Measurements from ENCODE around the gene SYNPO. TPM values are rescaled to one million over a fixed set of nuclear protein-coding genes. Genes with fewer than 3 reads are reported as not detected.

The SYNPO gene
- total RNA-seq, 1 donor from 2014 or later: 16.1 TPM

DNA sequence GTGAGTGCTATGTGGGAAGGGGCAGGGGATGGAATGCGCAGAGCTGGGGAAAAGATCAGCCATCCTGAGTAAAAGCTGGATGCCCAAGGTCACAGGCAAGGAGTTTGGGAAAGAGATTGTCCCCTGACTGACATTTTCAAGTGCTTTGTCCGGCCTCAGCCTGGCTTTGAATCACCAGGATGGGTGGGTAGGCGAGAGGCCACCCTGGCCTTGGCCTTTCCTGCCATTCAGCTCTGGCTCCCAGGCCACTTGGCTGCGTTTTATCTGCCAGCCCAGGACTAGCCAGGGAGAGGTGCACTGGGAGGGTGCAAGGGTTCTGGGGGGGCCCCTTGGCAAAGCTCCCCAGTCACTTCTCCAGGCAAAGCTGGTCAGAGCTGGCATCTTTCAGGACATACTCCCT is 37.4 kb upstream of the SYNPO start:
- no peaks in the 10 kb centered on the region for H3K9me3 Mint-ChIP-seq (ENCODE audit: unreplicated experiment)
- no peak overlapping the region for H3K27ac Mint-ChIP-seq (ENCODE audit: unreplicated experiment)
- H3K4me1 Mint-ChIP-seq (ENCODE audit: low read depth, unreplicated experiment): peaks cover 7% of the 10 kb centered on the region
- TF ChIP-seq, protein P1, sequence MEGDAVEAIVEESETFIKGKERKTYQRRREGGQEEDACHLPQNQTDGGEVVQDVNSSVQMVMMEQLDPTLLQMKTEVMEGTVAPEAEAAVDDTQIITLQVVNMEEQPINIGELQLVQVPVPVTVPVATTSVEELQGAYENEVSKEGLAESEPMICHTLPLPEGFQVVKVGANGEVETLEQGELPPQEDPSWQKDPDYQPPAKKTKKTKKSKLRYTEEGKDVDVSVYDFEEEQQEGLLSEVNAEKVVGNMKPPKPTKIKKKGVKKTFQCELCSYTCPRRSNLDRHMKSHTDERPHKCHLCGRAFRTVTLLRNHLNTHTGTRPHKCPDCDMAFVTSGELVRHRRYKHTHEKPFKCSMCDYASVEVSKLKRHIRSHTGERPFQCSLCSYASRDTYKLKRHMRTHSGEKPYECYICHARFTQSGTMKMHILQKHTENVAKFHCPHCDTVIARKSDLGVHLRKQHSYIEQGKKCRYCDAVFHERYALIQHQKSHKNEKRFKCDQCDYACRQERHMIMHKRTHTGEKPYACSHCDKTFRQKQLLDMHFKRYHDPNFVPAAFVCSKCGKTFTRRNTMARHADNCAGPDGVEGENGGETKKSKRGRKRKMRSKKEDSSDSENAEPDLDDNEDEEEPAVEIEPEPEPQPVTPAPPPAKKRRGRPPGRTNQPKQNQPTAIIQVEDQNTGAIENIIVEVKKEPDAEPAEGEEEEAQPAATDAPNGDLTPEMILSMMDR (IDR thresholded peaks at IDR 0.05; ENCODE audit: partially characterized antibody, unreplicated experiment): no peak
- DNase-seq: no peak
- peaks cover 2% of the 10 kb centered on the region for H3K27me3 Mint-ChIP-seq (ENCODE audit: unreplicated experiment)
- H3K4me3 Mint-ChIP-seq (ENCODE audit: unreplicated experiment): no peak overlapping the region
- no peaks in the 10 kb centered on the region for H3K36me3 Mint-ChIP-seq (ENCODE audit: unreplicated experiment)

DNA sequence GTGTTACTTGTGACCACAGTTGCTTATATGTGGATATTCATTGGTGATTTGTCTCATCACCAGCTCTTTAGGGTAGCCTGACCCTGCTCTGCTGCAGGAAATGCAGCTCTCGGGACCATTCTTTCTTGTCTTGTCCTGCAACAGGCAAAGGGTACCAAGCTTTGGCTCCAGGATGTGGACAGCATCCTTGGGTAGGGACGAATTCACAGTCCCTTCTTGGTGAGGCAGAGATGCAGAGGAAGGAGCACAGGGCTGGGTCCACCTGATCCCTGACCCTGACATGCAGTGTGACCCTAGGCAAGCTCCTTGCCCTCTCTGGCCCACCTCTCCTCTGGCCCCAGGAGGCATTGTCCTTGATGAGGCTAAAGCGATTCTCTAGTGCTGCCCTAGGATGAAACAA is 37.0 kb upstream of the SYNPO start:
- no peak for DNase-seq
- TF ChIP-seq, protein P1 (IDR thresholded peaks at IDR 0.05; ENCODE audit: partially characterized antibody, unreplicated experiment): no peak
- H3K4me1 Mint-ChIP-seq (ENCODE audit: low read depth, unreplicated experiment): peaks cover 6% of the 10 kb centered on the region
- no peak overlapping the region for H3K27ac Mint-ChIP-seq (ENCODE audit: unreplicated experiment)
- H3K9me3 Mint-ChIP-seq (ENCODE audit: unreplicated experiment): no peaks in the 10 kb centered on the region
- H3K36me3 Mint-ChIP-seq (ENCODE audit: unreplicated experiment): no peaks in the 10 kb centered on the region
- peaks cover 2% of the 10 kb centered on the region for H3K27me3 Mint-ChIP-seq (ENCODE audit: unreplicated experiment)
- H3K4me3 Mint-ChIP-seq (ENCODE audit: unreplicated experiment): no peak overlapping the region

DNA sequence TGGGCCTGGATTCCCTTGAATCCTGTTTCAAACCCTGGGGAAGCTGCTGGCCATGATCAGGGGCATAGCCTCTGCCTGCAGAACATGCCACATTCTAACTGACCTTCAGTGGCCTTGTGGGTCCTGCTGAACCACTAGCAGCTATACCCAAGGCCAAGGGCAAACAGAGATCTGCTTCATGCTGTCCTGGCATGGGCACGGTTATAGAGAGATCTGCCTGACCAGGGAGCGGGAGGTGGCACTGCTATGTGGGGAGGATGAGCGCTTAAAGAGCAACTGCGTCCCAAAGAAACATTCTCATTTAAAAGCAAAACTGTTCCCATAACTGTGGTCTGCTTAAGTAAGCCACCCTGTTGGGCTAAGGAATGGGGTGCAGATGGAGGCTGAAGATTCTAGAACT is 36.5 kb upstream of the SYNPO start:
- no peak for DNase-seq
- Mint-ChIP-seq H3K9me3 (ENCODE audit: unreplicated experiment) (no peaks in the 10 kb centered on the region), H3K36me3 (ENCODE audit: unreplicated experiment) (no peaks in the 10 kb centered on the region), H3K4me3 (ENCODE audit: unreplicated experiment) (no peak overlapping the region), H3K27me3 (ENCODE audit: unreplicated experiment) (peaks cover 2% of the 10 kb centered on the region), H3K27ac (ENCODE audit: unreplicated experiment) (no peak overlapping the region), H3K4me1 (ENCODE audit: low read depth, unreplicated experiment) (peaks cover 8% of the 10 kb centered on the region)
- TF ChIP-seq, protein P1 (IDR thresholded peaks at IDR 0.05; ENCODE audit: partially characterized antibody, unreplicated experiment): no peak

DNA sequence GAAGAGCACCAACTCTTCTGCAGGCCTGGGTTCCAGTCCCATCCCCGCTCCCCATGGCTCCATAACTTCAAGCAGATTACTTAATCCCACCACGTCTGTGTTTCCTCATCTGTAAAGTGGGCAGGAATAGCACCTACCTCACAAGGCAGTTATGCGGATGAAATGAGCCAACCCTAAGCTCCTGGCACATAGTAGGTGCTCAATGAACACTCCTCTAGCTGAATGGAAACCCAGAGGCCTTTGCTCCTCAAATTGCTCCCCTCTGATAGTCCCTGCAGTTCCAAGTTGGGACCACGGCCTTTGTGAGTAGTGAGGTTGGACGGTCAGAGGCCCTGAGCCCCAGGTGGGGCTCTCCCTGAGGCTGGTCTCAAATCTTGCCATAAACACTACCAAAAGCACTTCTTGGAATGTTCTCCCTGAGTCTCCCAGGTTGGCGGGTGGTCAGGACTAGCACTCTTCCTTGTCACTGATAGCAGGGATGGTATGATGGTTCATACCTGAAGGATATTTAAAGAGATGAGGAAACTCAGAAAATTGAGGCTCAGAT is 35.5 kb upstream of the SYNPO start:
- no peak overlapping the region for H3K27ac Mint-ChIP-seq (ENCODE audit: unreplicated experiment)
- peaks cover 8% of the 10 kb centered on the region for H3K4me1 Mint-ChIP-seq (ENCODE audit: low read depth, unreplicated experiment)

DNA sequence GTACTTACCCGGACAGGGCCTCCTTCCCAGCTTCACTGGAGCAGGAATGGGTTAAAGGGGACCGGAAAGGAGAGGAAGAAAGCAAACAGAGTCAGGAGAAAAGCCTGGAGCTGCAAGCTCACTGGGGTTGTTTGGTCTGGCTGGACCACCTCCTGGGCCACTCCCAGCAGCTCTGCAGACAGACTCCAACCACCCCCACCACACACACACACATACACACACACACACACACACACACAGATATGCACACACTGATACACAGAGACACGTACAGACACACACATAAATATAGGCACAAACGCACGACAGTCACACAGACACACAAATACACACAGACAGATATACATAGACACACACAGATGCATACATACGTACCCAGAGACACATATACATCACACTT is 34.9 kb upstream of the SYNPO start:
- Mint-ChIP-seq H3K9me3 (ENCODE audit: unreplicated experiment) (no peaks in the 10 kb centered on the region), H3K27ac (ENCODE audit: unreplicated experiment) (peak overlapping the region; percentile 9), H3K4me3 (ENCODE audit: unreplicated experiment) (no peak overlapping the region), H3K4me1 (ENCODE audit: low read depth, unreplicated experiment) (peaks cover 8% of the 10 kb centered on the region), H3K27me3 (ENCODE audit: unreplicated experiment) (peaks cover 2% of the 10 kb centered on the region), H3K36me3 (ENCODE audit: unreplicated experiment) (no peaks in the 10 kb centered on the region)
- no peak for DNase-seq
- TF ChIP-seq, protein P1 (IDR thresholded peaks at IDR 0.05; ENCODE audit: partially characterized antibody, unreplicated experiment): no peak

More for the DNA sequence above, 35.5 kb upstream of the SYNPO start:
- TF ChIP-seq, protein P1 (IDR thresholded peaks at IDR 0.05; ENCODE audit: partially characterized antibody, unreplicated experiment): no peak
- H3K9me3 Mint-ChIP-seq (ENCODE audit: unreplicated experiment): no peaks in the 10 kb centered on the region
- peaks cover 2% of the 10 kb centered on the region for H3K27me3 Mint-ChIP-seq (ENCODE audit: unreplicated experiment)
- DNase-seq: no peak
- no peak overlapping the region for H3K4me3 Mint-ChIP-seq (ENCODE audit: unreplicated experiment)
- H3K36me3 Mint-ChIP-seq (ENCODE audit: unreplicated experiment): no peaks in the 10 kb centered on the region
